Ecto neural progenitor cell (in vitro differentiated cells): Measurements from ENCODE around the gene IGSF22.

Source experiments
- DNase-seq: peaks from one replicate; pipeline ENCODE4 v3.0.0-alpha.2; 2018; ENCODE audit warnings: low spot score

Gene IGSF22

GRCh38 chr11:18726040-18726439, at the start of gene IGSF22:
Gene IGSF22, minus strand, starts transcription at chr11:18726188. Its CDS starts 1,952 bp downstream, at chr11:18724236.
- DNase-seq: no peak

GRCh38 chr11:18774801-18775200, 48.8 kb upstream of the IGSF22 start:
- DNase-seq: no peak

- no peak for DNase-seq
These were observed 47.7 kb upstream of the IGSF22 start for GRCh38 chr11:18773681-18774080.

- DNase-seq: no peak
These were observed 47.1 kb upstream of the IGSF22 start for GRCh38 chr11:18773104-18773503.

GRCh38 chr11:18772211-18772610, 46.2 kb upstream of the IGSF22 start:
- no peak for DNase-seq

GRCh38 chr11:18771266-18772035, 45.5 kb upstream of the IGSF22 start:
- no peak for DNase-seq

GRCh38 chr11:18770479-18771125, 44.6 kb upstream of the IGSF22 start:
- no peak for DNase-seq

- no peak for DNase-seq
These were observed 43.9 kb upstream of the IGSF22 start for GRCh38 chr11:18769802-18770456.

- DNase-seq: no peak
These were observed 43.0 kb upstream of the IGSF22 start for GRCh38 chr11:18768978-18769377.

- DNase-seq: no peak
These were observed 42.5 kb upstream of the IGSF22 start for GRCh38 chr11:18768472-18768901.

GRCh38 chr11:18766015-18766414, 40.0 kb upstream of the IGSF22 start:
- DNase-seq: no peak

- DNase-seq: no peak
These were observed 39.6 kb upstream of the IGSF22 start for GRCh38 chr11:18765554-18765953.

GRCh38 chr11:18761741-18762140, 35.8 kb upstream of the IGSF22 start:
- DNase-seq: no peak

- no peak for DNase-seq
These were observed 35.2 kb upstream of the IGSF22 start for GRCh38 chr11:18761144-18761543.

GRCh38 chr11:18757811-18758210, 31.8 kb upstream of the IGSF22 start:
- DNase-seq: no peak

- DNase-seq: no peak
These were observed 30.9 kb upstream of the IGSF22 start for GRCh38 chr11:18756889-18757288.

GRCh38 chr11:18754308-18754707, 28.3 kb upstream of the IGSF22 start:
- DNase-seq: no peak

GRCh38 chr11:18752502-18752901, 26.5 kb upstream of the IGSF22 start:
- DNase-seq: no peak

- no peak for DNase-seq
These were observed 25.0 kb upstream of the IGSF22 start for GRCh38 chr11:18750944-18751343.

GRCh38 chr11:18749681-18750319, 23.8 kb upstream of the IGSF22 start:
- no peak for DNase-seq

GRCh38 chr11:18748766-18749365, 22.9 kb upstream of the IGSF22 start:
- no peak for DNase-seq

GRCh38 chr11:18745251-18745650, 19.3 kb upstream of the IGSF22 start:
- no peak for DNase-seq
